GM23338 (cell line): ENCODE data around the gene CHAD. TPM values are rescaled to one million over a fixed set of nuclear protein-coding genes. Genes with fewer than 3 reads are reported as not detected.
A peak's percentile ranks its signal among the peaks of the same experiment; 100 is the strongest.

Experiments used
- ATAC-seq: fragments of 200-7000 bp; cut with Tn5 transposase; 3 replicates; pipeline ENCODE4 v1.9.1; 2020
- DNase-seq: peaks from one replicate; pipeline ENCODE4 v3.0.0-alpha.2; 2015; ENCODE audit warnings: low spot score
- H2AFZ ChIP-seq: fragments of 200-600 bp; sonication (generic); 2 replicates; pipeline ENCODE4 v1.8.0; 2016; ENCODE audit warnings: antibody characterized with exemption, mild to moderate bottlenecking, moderate library complexity
- H3F3A ChIP-seq: fragments of 200-600 bp; sonication (generic); replicated peaks from 2 replicates; pipeline ENCODE4 v1.8.0; 2017; ENCODE audit warnings: antibody characterized with exemption, mixed run types, low read depth
- H3K27ac ChIP-seq: fragments of 200-600 bp; sonication (generic); 2 replicates; pipeline ENCODE4 v1.6.1; 2016; ENCODE audit warnings: low read depth
- H3K27me3 ChIP-seq: fragments of 200-600 bp; sonication (generic); 2 replicates; pipeline ENCODE4 v1.8.0; 2016; ENCODE audit warnings: mild to moderate bottlenecking, mixed run types, moderate library complexity; ENCODE audit not compliant: insufficient read depth
- H3K36me3 ChIP-seq: fragments of 200-600 bp; sonication (generic); 2 replicates; pipeline ENCODE4 v1.8.0; 2016; ENCODE audit warnings: mild to moderate bottlenecking; ENCODE audit not compliant: insufficient read depth
- H3K4me1 ChIP-seq: fragments of 200-600 bp; sonication (generic); 2 replicates; pipeline ENCODE4 v1.8.0; 2016; ENCODE audit warnings: mild to moderate bottlenecking, moderate library complexity; ENCODE audit not compliant: insufficient read depth
- H3K4me2 ChIP-seq: fragments of 200-600 bp; sonication (generic); 2 replicates; pipeline ENCODE4 v1.7.1; 2017; ENCODE audit warnings: mixed run types
- H3K4me3 ChIP-seq: fragments of 200-600 bp; sonication (generic); 2 replicates; pipeline ENCODE4 v1.6.1; 2016; ENCODE audit warnings: mixed run types
- H3K79me2 ChIP-seq: fragments of 200-600 bp; sonication (generic); replicated peaks from 2 replicates; pipeline ENCODE4 v1.8.0; 2017; ENCODE audit warnings: mild to moderate bottlenecking; ENCODE audit not compliant: insufficient read depth
- H3K9me2 ChIP-seq: fragments of 200-600 bp; sonication (generic); 2 replicates; pipeline ENCODE4 v1.8.0; 2017; ENCODE audit not compliant: insufficient read depth
- H4K20me1 ChIP-seq: fragments of 200-600 bp; sonication (generic); replicated peaks from 2 replicates; pipeline ENCODE4 v1.8.0; 2017; ENCODE audit warnings: mild to moderate bottlenecking; ENCODE audit not compliant: insufficient read depth
- H3K27ac Mint-ChIP-seq: 2 replicates; pipeline ENCODE4 v1.8.0; 2020; ENCODE audit warnings: inconsistent platforms, mild to moderate bottlenecking, moderate library complexity, mixed read lengths
- H3K27me3 Mint-ChIP-seq: 3 replicates; pipeline ENCODE4 v1.8.0; 2022; ENCODE audit warnings: low read depth, mild to moderate bottlenecking, moderate library complexity, mixed read lengths, inconsistent platforms; ENCODE audit not compliant: insufficient read depth, poor library complexity
- H3K36me3 Mint-ChIP-seq: 3 replicates; pipeline ENCODE4 v1.8.0; 2021; ENCODE audit warnings: low read depth, mild to moderate bottlenecking, inconsistent platforms, moderate library complexity, mixed read lengths
- H3K4me1 Mint-ChIP-seq: 3 replicates; pipeline ENCODE4 v1.8.0; 2020; ENCODE audit warnings: mild to moderate bottlenecking, inconsistent platforms, mixed read lengths
- H3K4me3 Mint-ChIP-seq: 3 replicates; pipeline ENCODE4 v1.8.0; 2021; ENCODE audit warnings: moderate library complexity, mild to moderate bottlenecking, inconsistent platforms, mixed read lengths
- H3K9me3 Mint-ChIP-seq: 3 replicates; pipeline ENCODE4 v1.8.0; 2020; ENCODE audit warnings: moderate library complexity, mild to moderate bottlenecking, inconsistent platforms, mixed read lengths
- CREB1 ChIP-seq: fragments of 250-450 bp; sonication (Bioruptor Pico); IDR thresholded peaks from 2 replicates; pipeline ENCODE4 v1.5.0; 2020; ENCODE audit warnings: low read depth, mild to moderate bottlenecking, moderate library complexity
- CTCF ChIP-seq, 2 experiments: fragments of 200-600 bp in 1 of 2; sonication (generic) in 1 of 2; conservative IDR thresholded peaks; 2 replicates each; pipeline versions ENCODE4 v1.5.1 to v1.6.1; 2016 to 2017; ENCODE audit warnings: antibody characterized with exemption in 2 of 2, low read depth in 2 of 2, mild to moderate bottlenecking in 2 of 2, moderate library complexity in 1 of 2
- ETS1 ChIP-seq: IDR thresholded peaks from 2 replicates; pipeline ENCODE4 v1.6.1; 2016; ENCODE audit warnings: antibody characterized with exemption
- JUNB ChIP-seq: IDR thresholded peaks from one replicate; pipeline ENCODE4 v1.6.1; 2016; ENCODE audit warnings: antibody characterized with exemption; ENCODE audit not compliant: unreplicated experiment
- REST ChIP-seq: IDR thresholded peaks from one replicate; pipeline ENCODE4 v1.6.1; 2018; ENCODE audit warnings: antibody characterized with exemption; ENCODE audit not compliant: unreplicated experiment
- STAT1 ChIP-seq: IDR thresholded peaks from one replicate; pipeline ENCODE4 v1.6.1; 2016; ENCODE audit warnings: antibody characterized with exemption; ENCODE audit not compliant: unreplicated experiment
- ZNF114 ChIP-seq: fragments of 250-450 bp; sonication (Bioruptor Pico); IDR thresholded peaks from 2 replicates; pipeline ENCODE4 v1.5.0; 2020; ENCODE audit warnings: mild to moderate bottlenecking, moderate library complexity
- polyA plus RNA-seq: library from polyadenylated mRNA; unstranded; fragments of >200 nt; fragmentation: Nextera tagmentation; extraction: Ambion mirVana; gene quantifications from 2 replicates; pipeline ENCODE4 v1.2.1, GENCODE V29; 2016
- total RNA-seq: library from RNA; depleted of rRNA; stranded (reverse); fragments of >200 nt; shearing (Covaris generic); gene quantifications from 2 replicates; pipeline ENCODE4 v1.2.3, GENCODE V29; 2014

CHAD gene
- total and polyA plus RNA-seq, 2 experiments from 2014 or later: 0.18 TPM; not detected in 1

- Histone ChIP-seq H3F3A (peaks cover 6% of the 10 kb centered on the region; the same call in 1 of the 2 replicates), H2AFZ (peak overlapping the region; percentile 69), H3K9me2 (no peaks in the 10 kb centered on the region), H3K4me3 (no peak overlapping the region), H3K27me3 (no peaks in the 10 kb centered on the region; the same call in 1 of the 2 replicates), H3K27ac (no peak overlapping the region), H3K4me2 (no peak overlapping the region), H4K20me1 (no peaks in the 10 kb centered on the region), H3K36me3 (no peaks in the 10 kb centered on the region), H3K4me1 (peaks cover 13% of the 10 kb centered on the region; the same call in 1 of the 2 replicates), H3K79me2 (no peaks in the 10 kb centered on the region)
- DNase-seq (no peak), ATAC-seq (no peak)
- no peak overlapping the region for H3K27ac Mint-ChIP-seq
- peaks cover 2% of the 10 kb centered on the region; the same call in 1 of the 3 replicates for H3K36me3 Mint-ChIP-seq
- H3K4me1 Mint-ChIP-seq: peaks cover 31% of the 10 kb centered on the region
- H3K27me3 Mint-ChIP-seq: peaks cover 16% of the 10 kb centered on the region
- no peaks in the 10 kb centered on the region for H3K9me3 Mint-ChIP-seq
- TF ChIP-seq CTCF (conservative IDR thresholded peaks at IDR 0.05; ENCODE audit: low read depth in 2 of 2) (no peak), ZNF114 (CRISPR knock-in tag) (no peak), JUNB (no peak), ETS1 (no peak)
- no peak overlapping the region for H3K4me3 Mint-ChIP-seq
Observed at GRCh38 chr17:50505591-50506130, 37.0 kb upstream of the CHAD start.

GRCh38 chr17:50502301-50502990 is 33.8 kb upstream of the CHAD start:
- Histone ChIP-seq H3F3A (peaks cover under 1% of the 10 kb centered on the region; the same call in 1 of the 2 replicates), H3K4me3 (no peak overlapping the region), H3K27me3 (no peaks in the 10 kb centered on the region), H3K36me3 (no peaks in the 10 kb centered on the region), H3K9me2 (no peaks in the 10 kb centered on the region), H2AFZ (no peak overlapping the region), H3K27ac (no peak overlapping the region), H3K4me1 (peaks cover 8% of the 10 kb centered on the region; the same call in 1 of the 2 replicates), H3K4me2 (no peak overlapping the region), H4K20me1 (no peaks in the 10 kb centered on the region), H3K79me2 (no peaks in the 10 kb centered on the region)
- DNase-seq: no peak
- Mint-ChIP-seq H3K36me3 (no peaks in the 10 kb centered on the region; the same call in 2 of the 3 replicates), H3K9me3 (no peaks in the 10 kb centered on the region), H3K27ac (no peak overlapping the region), H3K27me3 (peaks cover 13% of the 10 kb centered on the region), H3K4me1 (peaks cover 14% of the 10 kb centered on the region), H3K4me3 (no peak overlapping the region)
- peak; percentile 15; the same call in 1 of the 3 replicates for ATAC-seq
- TF ChIP-seq CREB1 (CRISPR knock-in tag): no peak
- TF ChIP-seq STAT1: no peak
- no peak for TF ChIP-seq REST
